HepG2 (cell line): ENCODE data around the gene PHYHIPL. TPM values are rescaled to one million over a fixed set of nuclear protein-coding genes. Genes with fewer than 3 reads are reported as not detected.

Experiments used
- ATF4 ChIP-seq, 2 experiments: fragments of 450-650 bp in 1 of 2; sonication (generic) in 1 of 2; formaldehyde crosslinking; IDR thresholded peaks; 2 replicates each; pipeline versions ENCODE4 v1.5.0 to v1.8.0; 2020 to 2022; ENCODE audit warnings: mild to moderate bottlenecking in 1 of 2, missing genetic modification reagents in 1 of 2
- CBX2 ChIP-seq, 2 experiments: fragments of 200-600 bp in 1 of 2; sonication (generic); formaldehyde crosslinking in 1 of 2; IDR thresholded peaks; 2 replicates each; pipeline versions ENCODE4 v1.7.0 to v1.8.1; 2018 to 2022; ENCODE audit warnings: low read depth in 2 of 2, low read length in 1 of 2, mild to moderate bottlenecking in 1 of 2, missing genetic modification reagents in 1 of 2
- ERF ChIP-seq: IDR thresholded peaks from 2 replicates; pipeline ENCODE4 v1.6.1; 2018; ENCODE audit warnings: missing biosample characterization, missing genetic modification reagents
- FOXC1 ChIP-seq: sonication (generic); formaldehyde crosslinking; IDR thresholded peaks from 2 replicates; pipeline ENCODE4 v1.8.0; 2022; ENCODE audit warnings: mild to moderate bottlenecking, missing genetic modification reagents, borderline replicate concordance
- GTF2F1 ChIP-seq: fragments of 150-350 bp; IDR thresholded peaks from 2 replicates; pipeline ENCODE4 v1.6.1; 2014; ENCODE audit warnings: low read length
- HMGXB4 ChIP-seq, 2 experiments: sonication (generic) in 1 of 2; formaldehyde crosslinking in 1 of 2; IDR thresholded peaks; 2 replicates each; pipeline versions ENCODE4 v1.4.0 to v1.6.1; 2018 to 2020; ENCODE audit warnings: missing genetic modification reagents in 2 of 2, borderline replicate concordance in 1 of 2, low read depth in 1 of 2, mild to moderate bottlenecking in 1 of 2, missing biosample characterization in 1 of 2
- HNF4A ChIP-seq: sonication (generic); formaldehyde crosslinking; IDR thresholded peaks from 2 replicates; pipeline ENCODE4 v1.4.0; 2020; ENCODE audit warnings: missing genetic modification reagents
- HNRNPLL ChIP-seq: fragments of 200-400 bp; formaldehyde crosslinking; IDR thresholded peaks from 2 replicates; pipeline ENCODE4 v1.6.1; 2017; ENCODE audit warnings: mild to moderate bottlenecking, low read depth, low read length; ENCODE audit not compliant: poor library complexity, severe bottlenecking
- HOXA3 ChIP-seq: sonication (generic); formaldehyde crosslinking; IDR thresholded peaks from 2 replicates; pipeline ENCODE4 v1.5.0; 2020; ENCODE audit warnings: missing genetic modification reagents
- MAFG ChIP-seq: sonication (generic); formaldehyde crosslinking; IDR thresholded peaks from 2 replicates; pipeline ENCODE4 v1.5.1; 2020; ENCODE audit warnings: mild to moderate bottlenecking, missing genetic modification reagents
- MBD4 ChIP-seq: IDR thresholded peaks from 2 replicates; pipeline ENCODE4 v1.6.1; 2012; ENCODE audit warnings: low read length, inconsistent platforms, borderline replicate concordance
- NR2C2 ChIP-seq: sonication (generic); formaldehyde crosslinking; IDR thresholded peaks from 2 replicates; pipeline ENCODE4 v1.4.0; 2020; ENCODE audit warnings: missing genetic modification reagents, mild to moderate bottlenecking, moderate library complexity, borderline replicate concordance
- RBAK ChIP-seq: sonication (generic); formaldehyde crosslinking; IDR thresholded peaks from 2 replicates; pipeline ENCODE4 v1.5.1; 2020; ENCODE audit warnings: mild to moderate bottlenecking, missing genetic modification reagents
- SMARCE1 ChIP-seq: fragments of 450-650 bp; IDR thresholded peaks from 2 replicates; pipeline ENCODE4 v1.6.1; 2017; ENCODE audit warnings: borderline replicate concordance
- SNAPC4 ChIP-seq: sonication (generic); formaldehyde crosslinking; IDR thresholded peaks from 2 replicates; pipeline ENCODE4 v1.4.0; 2020; ENCODE audit warnings: mild to moderate bottlenecking, missing genetic modification reagents
- SOX13 ChIP-seq, 3 experiments: fragments of 450-650 bp in 1 of 3; sonication (generic) in 1 of 3; formaldehyde crosslinking in 1 of 3; IDR thresholded peaks in 2 of 3; conservative IDR thresholded peaks in 1 of 3; 2 replicates each; pipeline versions ENCODE4 v1.5.0 to v1.6.1; 2016 to 2020; ENCODE audit warnings: antibody characterized with exemption in 1 of 3, mild to moderate bottlenecking in 1 of 3, missing compliant biosample characterization in 1 of 3, missing genetic modification reagents in 1 of 3, moderate library complexity in 1 of 3
- TBL1XR1 ChIP-seq: fragments of 150-350 bp; IDR thresholded peaks from 2 replicates; pipeline ENCODE4 v1.6.1; 2014; ENCODE audit warnings: borderline replicate concordance, low read length; ENCODE audit not compliant: partially characterized antibody
- TBX3 ChIP-seq: fragments of 450-650 bp; IDR thresholded peaks from 2 replicates; pipeline ENCODE4 v1.6.1; 2017; ENCODE audit warnings: antibody characterized with exemption, mild to moderate bottlenecking, inconsistent platforms, borderline replicate concordance
- TCF7 ChIP-seq: sonication (generic); IDR thresholded peaks from 2 replicates; pipeline ENCODE4 v1.6.1; 2016; ENCODE audit warnings: antibody characterized with exemption, low read depth
- WIZ ChIP-seq: sonication (generic); formaldehyde crosslinking; IDR thresholded peaks from 2 replicates; pipeline ENCODE4 v1.5.1; 2020; ENCODE audit warnings: mild to moderate bottlenecking, missing genetic modification reagents
- ZBTB7B ChIP-seq: sonication (generic); formaldehyde crosslinking; IDR thresholded peaks from 2 replicates; pipeline ENCODE4 v1.4.0; 2020; ENCODE audit warnings: missing genetic modification reagents
- ZNF121 ChIP-seq: sonication (generic); formaldehyde crosslinking; IDR thresholded peaks from 2 replicates; pipeline ENCODE4 v1.5.0; 2020; ENCODE audit warnings: mild to moderate bottlenecking, missing genetic modification reagents
- ZNF607 ChIP-seq: sonication (generic); formaldehyde crosslinking; IDR thresholded peaks from 2 replicates; pipeline ENCODE4 v1.5.1; 2020; ENCODE audit warnings: missing genetic modification reagents, mild to moderate bottlenecking, borderline replicate concordance
- polyA plus RNA-seq, 8 experiments: library from polyadenylated mRNA; depleted of rRNA in 3 of 8; stranded (reverse) in 7 of 8; unstranded in 1 of 8; fragments of >200 nt; fragmentation: Illumina TruSeq in 4 of 8; extraction: Trizol in 4 of 8; gene quantifications; 2 replicates each; pipeline versions ENCODE4 v1.2.1 to v1.2.3, GENCODE V29; 2011 to 2016; ENCODE audit warnings: low read depth in 4 of 8, missing spikeins in 1 of 8, mixed read lengths in 1 of 8; ENCODE audit not compliant: insufficient read depth in 1 of 8
- total RNA-seq, 5 experiments: library from RNA; depleted of rRNA; stranded (reverse); fragments of >200 nt; fragmentation: Illumina TruSeq; extraction: Trizol; gene quantifications; 2 replicates each; pipeline ENCODE4 v1.2.3, GENCODE V29; 2016; ENCODE audit warnings: low read depth in 1 of 5

The PHYHIPL gene
- total and polyA plus RNA-seq, 2 of the 13 experiments (the other 11 are each of a cell fraction or from before 2014, with no cell fraction given), result 40.6 to 78.5 TPM

GRCh38 chr10:59181668-59182067, 5.2 kb downstream of the PHYHIPL start (continued):
- TF ChIP-seq HMGXB4 (CRISPR knock-in tag; IDR thresholded peaks at IDR 0.05; ENCODE audit: borderline replicate concordance in 1 of 2, low read depth in 1 of 2), result peak in 1 of 2 experiments; percentile 50; a peak in 2 of 4 replicates
- TF ChIP-seq SOX13 (IDR thresholded peaks at IDR 0.05), result no peak
- TF ChIP-seq SOX13 (CRISPR knock-in tag; conservative IDR thresholded peaks at IDR 0.05 in 1 of 2, IDR thresholded peaks at IDR 0.05 in 1 of 2), result peak in 1 of 2 experiments; percentile 40; a peak in 1 of 4 replicates
- no peak for TF ChIP-seq HNF4A
- no peak for TF ChIP-seq NR2C2 (CRISPR knock-in tag)
- no peak for TF ChIP-seq RBAK (CRISPR knock-in tag)
- TF ChIP-seq SNAPC4, result no peak
- no peak for TF ChIP-seq SMARCE1
- TF ChIP-seq ERF, result peak; percentile 27; the same call in 1 of the 2 replicates
- peak; percentile 30; the same call in 1 of the 2 replicates for TF ChIP-seq TCF7
- no peak for TF ChIP-seq TBL1XR1
- no peak for TF ChIP-seq ATF4 (CRISPR knock-in tag; IDR thresholded peaks at IDR 0.05)
- TF ChIP-seq HOXA3, result no peak
- no peak for TF ChIP-seq TBX3
- no peak for TF ChIP-seq ZNF607 (CRISPR knock-in tag)
- TF ChIP-seq MAFG (CRISPR knock-in tag), result no peak
- TF ChIP-seq GTF2F1, result no peak
- TF ChIP-seq FOXC1, result no peak
- no peak for TF ChIP-seq ZBTB7B (CRISPR knock-in tag)
- no peak for TF ChIP-seq HNRNPLL
- TF ChIP-seq WIZ (CRISPR knock-in tag), result no peak
- no peak for TF ChIP-seq ZNF121 (CRISPR knock-in tag)
- no peak for TF ChIP-seq MBD4
- TF ChIP-seq CBX2 (IDR thresholded peaks at IDR 0.05; ENCODE audit: low read depth, low read length), result no peak
- TF ChIP-seq CBX2 (CRISPR knock-in tag; IDR thresholded peaks at IDR 0.05; ENCODE audit: low read depth), result no peak
